Activated T-helper 1 cell treated with anti-CD3 and anti-CD28 coated beads, Interleukin-12 subunit alpha, Interleukin-12 subunit beta, Interleukin-2, Interleukin-4 antibody, amounts not matched to agents 30 ng/mL and 10 ng/mL and 1 ng/mL, durations not matched to agents 14 hours and 24 hours and 36 hours (primary cell): ENCODE measurements around the gene CEACAM18. TPM values are rescaled to one million over a fixed set of nuclear protein-coding genes. Genes with fewer than 3 reads are reported as not detected.
A peak's percentile ranks its signal among the peaks of the same experiment; 100 is the strongest.
"Not testable (repeated sequence)": the region's sequence is repeated elsewhere in the genome, so short reads cannot be mapped to it uniquely, and the experiment has no call there.

Experiments
- DNase-seq: peaks from one replicate; pipeline ENCODE4 v3.0.0; 2021; ENCODE audit warnings: low spot score
- H3K27ac Mint-ChIP-seq: one replicate; pipeline ENCODE4 v1.8.0; 2021; ENCODE audit warnings: mild to moderate bottlenecking, mixed read lengths
- H3K27me3 Mint-ChIP-seq: one replicate; pipeline ENCODE4 v1.8.0; 2022; ENCODE audit warnings: mild to moderate bottlenecking, moderate library complexity, mixed read lengths; ENCODE audit not compliant: insufficient read depth
- H3K36me3 Mint-ChIP-seq: one replicate; pipeline ENCODE4 v1.8.0; 2021; ENCODE audit warnings: low read depth, mixed read lengths
- H3K4me1 Mint-ChIP-seq: one replicate; pipeline ENCODE4 v1.8.0; 2021; ENCODE audit warnings: low read depth, mixed read lengths
- H3K4me3 Mint-ChIP-seq: one replicate; pipeline ENCODE4 v1.8.0; 2021; ENCODE audit warnings: mild to moderate bottlenecking, moderate library complexity, mixed read lengths
- H3K9me3 Mint-ChIP-seq: one replicate; pipeline ENCODE4 v1.8.0; 2021; ENCODE audit warnings: mixed read lengths
- intact Hi-C: fragments of 100-400 bp; cut with micrococcal nuclease; formaldehyde crosslinking; loops from one replicate; pipeline ENCODE4 v1.15.1; 2024
- total RNA-seq: library from RNA; stranded (reverse); gene quantifications from 2 replicates; pipeline ENCODE4 v1.2.3, GENCODE V29; 2022

CEACAM18 gene
- total RNA-seq, 1 donor from 2014 or later, result not detected

- peak overlapping the region; percentile 74 for H3K4me3 Mint-ChIP-seq
- peak overlapping the region; percentile 85 for H3K27ac Mint-ChIP-seq
- peaks cover 14% of the 10 kb centered on the region for H3K36me3 Mint-ChIP-seq
- DNase-seq, result peak; percentile 11
- peaks cover 11% of the 10 kb centered on the region for H3K27me3 Mint-ChIP-seq
- H3K9me3 Mint-ChIP-seq, result peaks cover 45% of the 10 kb centered on the region
- H3K4me1 Mint-ChIP-seq, result peaks cover 47% of the 10 kb centered on the region
- intact Hi-C loops, result loop anchor here (1.0 kb wide), 1 partner anchor 8 kb away; no protein-coding TSS in a partner anchor
Measured at GRCh38 chr19:51448411-51449016, 29.8 kb upstream of the CEACAM18 start.

GRCh38 chr19:51450730-51451307 is 27.5 kb upstream of the CEACAM18 start:
- DNase-seq, result no peak
- peaks cover 34% of the 10 kb centered on the region for H3K4me1 Mint-ChIP-seq
- H3K27ac Mint-ChIP-seq, result peak overlapping the region; percentile 62
- peaks cover 10% of the 10 kb centered on the region for H3K27me3 Mint-ChIP-seq
- no peak overlapping the region for H3K4me3 Mint-ChIP-seq
- H3K36me3 Mint-ChIP-seq, result peaks cover 14% of the 10 kb centered on the region
- intact Hi-C loops, result no loop called here
- H3K9me3 Mint-ChIP-seq, result peaks cover 39% of the 10 kb centered on the region

GRCh38 chr19:51456541-51457290 is 21.6 kb upstream of the CEACAM18 start:
- Mint-ChIP-seq H3K27me3 (peaks cover 12% of the 10 kb centered on the region), H3K36me3 (no peaks in the 10 kb centered on the region)

GRCh38 chr19:51457351-51458013 is 20.9 kb upstream of the CEACAM18 start:
- DNase-seq, result no peak
- H3K27me3 Mint-ChIP-seq, result peaks cover 16% of the 10 kb centered on the region
- intact Hi-C loops, result no loop called here
- no peak overlapping the region for H3K4me3 Mint-ChIP-seq
- H3K27ac Mint-ChIP-seq, result no peak overlapping the region
- no peaks in the 10 kb centered on the region for H3K36me3 Mint-ChIP-seq
- no peaks in the 10 kb centered on the region for H3K9me3 Mint-ChIP-seq
- no peaks in the 10 kb centered on the region for H3K4me1 Mint-ChIP-seq

More at GRCh38 chr19:51456541-51457290, 21.6 kb upstream of the CEACAM18 start:
- H3K27ac Mint-ChIP-seq, result no peak overlapping the region
- DNase-seq, result no peak
- no peaks in the 10 kb centered on the region for H3K4me1 Mint-ChIP-seq
- no peaks in the 10 kb centered on the region for H3K9me3 Mint-ChIP-seq
- intact Hi-C loops, result no loop called here
- H3K4me3 Mint-ChIP-seq, result no peak overlapping the region

GRCh38 chr19:51458051-51458645 is 20.2 kb upstream of the CEACAM18 start, which contains the start of gene SIGLEC8:
Gene SIGLEC8, minus strand, starts transcription at chr19:51458454. Its CDS starts 67 bp downstream, at chr19:51458387.
- DNase-seq, result no peak
- no peaks in the 10 kb centered on the region for H3K36me3 Mint-ChIP-seq
- no peak within 1 kb of the TSS for H3K27ac Mint-ChIP-seq
- intact Hi-C loops, result no loop called here
- peaks cover 5% of the 10 kb centered on the region for H3K4me1 Mint-ChIP-seq
- H3K4me3 Mint-ChIP-seq, result no peak within 1 kb of the TSS
- no peaks in the 10 kb centered on the region for H3K9me3 Mint-ChIP-seq
- H3K27me3 Mint-ChIP-seq, result peaks cover 20% of the 10 kb centered on the region

GRCh38 chr19:51458899-51459505 is 19.3 kb upstream of the CEACAM18 start:
- Mint-ChIP-seq H3K27me3 (peaks cover 17% of the 10 kb centered on the region), H3K4me3 (no peak overlapping the region), H3K27ac (no peak overlapping the region), H3K4me1 (peaks cover 6% of the 10 kb centered on the region), H3K9me3 (no peaks in the 10 kb centered on the region), H3K36me3 (no peaks in the 10 kb centered on the region)
- intact Hi-C loops, result no loop called here
- no peak for DNase-seq

- peaks cover 21% of the 10 kb centered on the region for H3K27me3 Mint-ChIP-seq
- no peaks in the 10 kb centered on the region for H3K36me3 Mint-ChIP-seq
- DNase-seq, result no peak
- H3K4me1 Mint-ChIP-seq, result peaks cover 6% of the 10 kb centered on the region
- no peak overlapping the region for H3K4me3 Mint-ChIP-seq
- intact Hi-C loops, result no loop called here
- H3K27ac Mint-ChIP-seq, result no peak overlapping the region
- H3K9me3 Mint-ChIP-seq, result no peaks in the 10 kb centered on the region
Measured at GRCh38 chr19:51460164-51460992, 18.0 kb upstream of the CEACAM18 start.

GRCh38 chr19:51461723-51462161 is 16.6 kb upstream of the CEACAM18 start:
- peaks cover 14% of the 10 kb centered on the region for H3K4me1 Mint-ChIP-seq

GRCh38 chr19:51462276-51462675 is 16.1 kb upstream of the CEACAM18 start:
- Mint-ChIP-seq H3K4me1 (peaks cover 19% of the 10 kb centered on the region), H3K27ac (no peak overlapping the region), H3K36me3 (no peaks in the 10 kb centered on the region), H3K9me3 (no peaks in the 10 kb centered on the region), H3K4me3 (no peak overlapping the region), H3K27me3 (peaks cover 35% of the 10 kb centered on the region)
- DNase-seq, result no peak
- intact Hi-C loops, result no loop called here

More at GRCh38 chr19:51461723-51462161, 16.6 kb upstream of the CEACAM18 start:
- Mint-ChIP-seq H3K27me3 (peaks cover 29% of the 10 kb centered on the region), H3K9me3 (no peaks in the 10 kb centered on the region), H3K27ac (no peak overlapping the region), H3K4me3 (no peak overlapping the region), H3K36me3 (no peaks in the 10 kb centered on the region)
- intact Hi-C loops, result no loop called here
- DNase-seq, result no peak

GRCh38 chr19:51462681-51463080 is 15.7 kb upstream of the CEACAM18 start:
- Mint-ChIP-seq H3K27me3 (peaks cover 38% of the 10 kb centered on the region), H3K36me3 (no peaks in the 10 kb centered on the region), H3K27ac (no peak overlapping the region), H3K9me3 (no peaks in the 10 kb centered on the region), H3K4me3 (no peak overlapping the region), H3K4me1 (peaks cover 23% of the 10 kb centered on the region)
- DNase-seq, result no peak
- intact Hi-C loops, result no loop called here

- H3K27ac Mint-ChIP-seq, H3K36me3 Mint-ChIP-seq, intact Hi-C loops, DNase-seq, H3K9me3 Mint-ChIP-seq, H3K4me3 Mint-ChIP-seq: not testable (repeated sequence)
- peaks cover 38% of the 10 kb centered on the region for H3K27me3 Mint-ChIP-seq
- H3K4me1 Mint-ChIP-seq, result peaks cover 37% of the 10 kb centered on the region
Measured at GRCh38 chr19:51463976-51464581, 14.3 kb upstream of the CEACAM18 start.
